AG09309 (cell line): ENCODE results near the gene METTL1.
A peak's percentile ranks its signal among the peaks of the same experiment; 100 is the strongest.

Experiments
- DNase-seq: peaks from one replicate; pipeline ENCODE4 v3.0.0-alpha.2; 2010; ENCODE audit warnings: low read depth
- H3K4me3 ChIP-seq: 2 replicates; pipeline ENCODE4 v1.5.1; 2011; ENCODE audit warnings: mild to moderate bottlenecking, low read depth, low read length, moderate library complexity; ENCODE audit not compliant: control insufficient read depth
- TF ChIP-seq, protein P1 (sequence below): IDR thresholded peaks from 2 replicates; pipeline ENCODE4 v1.5.1; 2011; ENCODE audit warnings: mild to moderate bottlenecking, low read depth, low read length, inconsistent platforms; ENCODE audit not compliant: insufficient read depth, control insufficient read depth; ENCODE audit errors: missing control alignments

The METTL1 gene

DNA sequence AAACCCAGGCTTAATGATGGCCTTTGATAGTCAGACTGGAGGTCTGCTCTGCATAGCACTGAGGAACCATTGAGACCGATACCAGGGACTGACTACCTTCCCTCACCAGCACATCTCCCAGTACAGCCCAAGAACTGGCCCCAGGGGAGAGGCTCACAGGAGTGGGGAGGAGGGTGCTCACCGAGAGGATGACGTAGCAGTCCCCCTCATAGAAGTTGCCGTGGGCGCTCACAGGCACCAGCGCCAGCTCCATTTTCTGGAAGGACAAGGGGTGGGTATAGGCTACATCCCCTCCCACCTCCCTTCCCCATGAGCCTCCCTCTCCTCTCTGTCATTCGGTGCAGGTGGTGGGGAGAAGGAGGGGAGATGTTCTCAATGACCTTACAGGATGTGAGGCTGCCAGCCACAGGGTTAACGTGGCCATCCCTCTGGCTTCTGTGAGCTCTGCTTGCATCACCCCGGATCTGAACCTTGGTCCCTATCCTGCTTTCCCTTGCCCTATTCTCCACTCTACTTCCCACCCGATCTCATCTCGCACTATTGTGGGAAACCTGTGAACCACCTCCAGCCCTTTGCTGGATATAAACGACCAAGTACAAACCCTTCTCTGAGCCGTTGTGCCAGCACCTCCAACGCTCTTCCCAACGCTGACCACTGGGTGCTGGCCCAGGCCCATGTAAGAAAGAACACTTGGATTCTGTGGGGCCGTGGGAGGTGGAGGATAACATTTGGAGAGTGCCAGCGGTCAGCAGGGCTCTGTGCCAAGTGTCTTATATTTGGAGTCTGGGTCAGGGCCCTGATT, 42.3 kb upstream of the METTL1 start:
- DNase-seq = no peak
- H3K4me3 ChIP-seq = no peak overlapping the region
- TF ChIP-seq, protein P1, sequence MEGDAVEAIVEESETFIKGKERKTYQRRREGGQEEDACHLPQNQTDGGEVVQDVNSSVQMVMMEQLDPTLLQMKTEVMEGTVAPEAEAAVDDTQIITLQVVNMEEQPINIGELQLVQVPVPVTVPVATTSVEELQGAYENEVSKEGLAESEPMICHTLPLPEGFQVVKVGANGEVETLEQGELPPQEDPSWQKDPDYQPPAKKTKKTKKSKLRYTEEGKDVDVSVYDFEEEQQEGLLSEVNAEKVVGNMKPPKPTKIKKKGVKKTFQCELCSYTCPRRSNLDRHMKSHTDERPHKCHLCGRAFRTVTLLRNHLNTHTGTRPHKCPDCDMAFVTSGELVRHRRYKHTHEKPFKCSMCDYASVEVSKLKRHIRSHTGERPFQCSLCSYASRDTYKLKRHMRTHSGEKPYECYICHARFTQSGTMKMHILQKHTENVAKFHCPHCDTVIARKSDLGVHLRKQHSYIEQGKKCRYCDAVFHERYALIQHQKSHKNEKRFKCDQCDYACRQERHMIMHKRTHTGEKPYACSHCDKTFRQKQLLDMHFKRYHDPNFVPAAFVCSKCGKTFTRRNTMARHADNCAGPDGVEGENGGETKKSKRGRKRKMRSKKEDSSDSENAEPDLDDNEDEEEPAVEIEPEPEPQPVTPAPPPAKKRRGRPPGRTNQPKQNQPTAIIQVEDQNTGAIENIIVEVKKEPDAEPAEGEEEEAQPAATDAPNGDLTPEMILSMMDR = peak; percentile 23

DNA sequence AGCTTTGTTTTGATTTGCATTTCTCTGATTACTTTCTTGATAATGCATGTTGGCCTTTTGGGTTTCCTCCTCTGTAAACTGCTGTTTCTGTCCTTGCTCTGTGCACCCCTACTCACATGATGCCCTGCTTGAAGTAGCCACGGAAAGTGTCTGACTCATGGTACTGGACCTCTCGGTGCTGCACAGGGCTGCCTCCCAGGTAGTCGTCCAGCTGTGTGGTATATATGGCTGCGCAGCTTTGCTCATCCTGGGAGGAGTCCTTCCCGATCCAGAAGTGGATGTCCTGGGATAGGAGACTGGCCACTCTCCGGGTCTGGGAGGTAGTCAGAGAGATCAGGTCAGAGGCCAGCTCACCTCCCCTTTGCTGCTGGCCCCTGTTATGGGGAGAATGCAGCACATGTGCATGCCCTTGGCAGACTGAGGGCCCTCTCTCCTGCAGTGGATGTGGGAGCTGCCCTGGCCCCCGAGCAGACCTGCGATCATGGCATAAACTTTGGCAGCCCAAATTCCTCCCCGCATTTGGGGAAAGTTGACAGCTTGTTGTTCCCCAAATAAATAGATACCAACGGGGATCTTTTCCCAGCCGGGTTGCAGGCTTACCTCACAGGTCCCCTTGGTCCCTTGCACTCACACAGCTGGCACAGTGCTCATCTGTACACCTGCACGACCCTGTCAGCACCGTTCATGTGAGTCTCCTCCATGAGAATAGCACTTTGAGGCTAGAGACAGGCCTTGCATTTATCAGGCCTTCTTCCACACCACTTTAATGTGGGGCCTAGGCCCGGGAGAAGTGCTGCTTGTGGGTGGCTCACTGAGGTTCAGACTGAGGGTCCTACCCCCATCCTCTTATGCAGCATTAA, 41.4 kb upstream of the METTL1 start:
- H3K4me3 ChIP-seq = no peak overlapping the region
- TF ChIP-seq, protein P1 = no peak
- DNase-seq = no peak

DNA sequence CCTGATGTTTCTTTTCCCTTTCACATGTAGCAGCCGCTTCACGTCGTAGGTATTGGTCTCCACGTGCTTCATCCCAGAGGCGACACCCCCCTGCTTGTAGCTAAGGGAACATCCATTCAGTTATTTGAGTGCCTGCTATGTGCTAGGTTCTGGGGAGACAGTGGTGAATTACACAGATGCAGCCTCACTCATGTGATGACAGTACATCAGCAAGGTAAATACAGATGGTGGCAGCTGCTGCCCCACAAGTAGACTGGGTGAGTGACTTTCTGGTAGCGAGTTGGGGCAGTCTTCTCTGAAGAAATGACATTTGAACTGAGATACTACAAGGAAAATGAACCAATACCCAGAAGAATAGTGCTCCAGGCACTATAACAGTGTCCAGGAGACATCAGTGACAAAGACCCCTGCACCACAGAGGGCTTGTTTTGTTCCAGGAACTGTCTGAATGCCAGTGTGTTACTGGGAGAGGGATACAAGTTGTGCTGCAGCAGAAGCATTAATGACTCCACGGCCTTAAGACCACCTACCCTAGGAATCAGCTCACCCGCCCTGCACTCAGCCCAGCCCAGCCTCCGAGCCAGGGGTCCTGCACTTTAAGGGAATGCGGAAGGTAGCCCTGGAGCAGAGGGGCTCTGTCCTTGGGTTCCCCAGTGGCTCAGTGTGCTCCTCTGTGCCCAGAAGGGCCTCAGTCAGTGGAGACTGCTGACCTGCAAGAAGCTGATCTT, 39.3 kb upstream of the METTL1 start:
- DNase-seq = no peak
- TF ChIP-seq, protein P1 = no peak
- no peak overlapping the region for H3K4me3 ChIP-seq

DNA sequence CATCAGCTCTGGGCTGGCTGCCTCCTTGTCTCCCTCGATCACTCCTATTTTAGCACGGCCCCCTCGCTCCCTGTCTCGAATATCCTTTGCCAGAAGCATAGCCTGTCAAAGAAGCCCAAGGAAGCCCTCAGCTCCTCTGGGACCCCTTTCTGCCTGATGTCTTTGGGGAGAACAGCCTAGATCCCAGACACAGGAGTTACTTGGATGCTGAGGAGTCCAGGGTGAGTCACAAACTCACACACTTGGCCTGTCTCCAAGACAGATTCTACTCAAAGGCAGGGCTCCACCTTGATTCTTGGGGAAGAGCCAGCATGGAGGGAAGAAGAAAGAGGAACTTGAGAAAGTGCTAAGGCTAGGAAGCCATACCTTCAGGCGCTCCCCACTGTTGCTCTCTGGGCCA, 38.5 kb upstream of the METTL1 start:
- no peak overlapping the region for H3K4me3 ChIP-seq
- TF ChIP-seq, protein P1 = no peak
- DNase-seq = no peak

DNA sequence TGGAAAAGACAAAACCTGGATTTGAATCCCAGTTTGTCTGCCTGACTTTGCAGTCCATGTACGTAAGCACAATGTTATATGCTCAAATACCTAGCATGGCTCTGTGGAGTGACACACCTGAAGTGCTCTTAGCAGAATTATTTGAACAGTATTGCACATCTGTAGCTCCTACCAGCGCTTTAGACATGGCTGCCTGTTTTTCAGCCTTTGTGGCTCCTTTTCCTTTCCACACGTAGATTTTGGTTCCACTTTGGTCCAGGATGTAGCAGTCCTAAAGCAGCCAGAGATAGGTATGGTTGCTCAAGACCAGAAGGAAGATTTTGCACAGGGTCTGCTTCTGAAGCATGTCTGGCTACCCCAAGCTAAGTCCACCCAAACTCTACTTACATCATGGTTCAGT, 37.5 kb upstream of the METTL1 start:
- TF ChIP-seq, protein P1 = no peak
- H3K4me3 ChIP-seq = no peak overlapping the region
- DNase-seq = no peak

DNA sequence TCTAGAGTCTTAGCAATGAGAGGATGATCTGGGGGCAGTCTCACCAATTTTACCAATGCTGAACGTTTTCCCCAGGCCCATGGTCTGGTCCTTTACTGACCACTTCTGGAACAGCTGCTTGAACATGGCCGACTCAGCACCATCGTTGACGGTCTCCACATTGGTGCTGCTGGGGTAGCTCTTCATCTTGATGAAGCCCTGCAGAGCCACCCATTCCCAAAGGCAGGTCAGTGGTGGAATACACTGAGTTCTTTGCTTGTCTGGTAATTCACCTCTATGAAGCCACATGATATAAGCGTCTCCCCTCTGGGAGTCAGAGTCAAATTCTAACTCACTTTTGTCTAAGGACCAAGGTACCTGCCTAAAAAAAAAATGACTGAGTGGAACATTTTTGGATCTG, 36.4 kb upstream of the METTL1 start:
- no peak for DNase-seq
- TF ChIP-seq, protein P1 = no peak
- H3K4me3 ChIP-seq = no peak overlapping the region
